GM13977 (cell line): ENCODE measurements around the gene PDS5A.

Experiments used
- DNase-seq: peaks from one replicate; pipeline ENCODE4 v3.0.0; 2012; ENCODE audit warnings: low spot score
- CTCF ChIP-seq: IDR thresholded peaks from 2 replicates; pipeline ENCODE4 v1.5.1; 2012; ENCODE audit warnings: mild to moderate bottlenecking, control low read depth; ENCODE audit not compliant: insufficient read depth; ENCODE audit errors: extremely low read depth, missing control alignments
- in situ Hi-C: fragments of 300-500 bp; cut with MboI; formaldehyde crosslinking; loops from one replicate; pipeline ENCODE4 v1.12.0; 2022; ENCODE audit warnings: low sequenced_read_pairs, low pct_unique_long_range_greater_than_20kb, mixed read lengths, inconsistent platforms; ENCODE audit not compliant: unreplicated experiment

Gene PDS5A

GRCh38 chr4:39883646-39884045 lies 94.1 kb downstream of the PDS5A start:
- TF ChIP-seq CTCF, result no peak
- in situ Hi-C loops, result no loop called here
- DNase-seq, result no peak

GRCh38 chr4:39881789-39882188 lies 95.9 kb downstream of the PDS5A start:
- TF ChIP-seq CTCF, result no peak
- in situ Hi-C loops, result no loop called here
- no peak for DNase-seq

GRCh38 chr4:39877971-39878370 lies 99.7 kb downstream of the PDS5A start:
- no peak for DNase-seq
- in situ Hi-C loops, result no loop called here
- TF ChIP-seq CTCF, result no peak

GRCh38 chr4:39873823-39874222 lies 103.9 kb downstream of the PDS5A start:
- no peak for DNase-seq
- no peak for TF ChIP-seq CTCF
- in situ Hi-C loops, result no loop called here

GRCh38 chr4:39865280-39865679 lies 112.4 kb downstream of the PDS5A start:
- DNase-seq, result no peak
- in situ Hi-C loops, result no loop called here
- TF ChIP-seq CTCF, result no peak

- DNase-seq, result no peak
- in situ Hi-C loops, result no loop called here
- TF ChIP-seq CTCF, result no peak
Observed at GRCh38 chr4:39864391-39864790, 113.3 kb downstream of the PDS5A start.

GRCh38 chr4:39860804-39861203 lies 116.9 kb downstream of the PDS5A start:
- no peak for TF ChIP-seq CTCF
- in situ Hi-C loops, result no loop called here
- DNase-seq, result no peak
